Type B pancreatic cell (in vitro differentiated cells): ENCODE measurements around the gene APOC1. TPM values are rescaled to one million over a fixed set of nuclear protein-coding genes. Genes with fewer than 3 reads are reported as not detected.
"Not testable (repeated sequence)": the region's sequence is repeated elsewhere in the genome, so short reads cannot be mapped to it uniquely, and the experiment has no call there.

Experiments used
- DNase-seq: peaks from one replicate; pipeline ENCODE4 v3.0.0; 2021; ENCODE audit warnings: mixed read lengths; ENCODE audit not compliant: unreplicated experiment; ENCODE audit errors: extremely low spot score
- H3K27ac Mint-ChIP-seq: 2 replicates; pipeline ENCODE4 v1.8.0; 2021; ENCODE audit warnings: mild to moderate bottlenecking, mixed read lengths
- H3K27me3 Mint-ChIP-seq: 2 replicates; pipeline ENCODE4 v1.8.0; 2021; ENCODE audit warnings: mixed read lengths
- H3K36me3 Mint-ChIP-seq: 2 replicates; pipeline ENCODE4 v1.8.0; 2021; ENCODE audit warnings: mixed read lengths
- H3K4me1 Mint-ChIP-seq: one replicate; pipeline ENCODE4 v1.8.0; 2021; ENCODE audit warnings: mixed read lengths; ENCODE audit not compliant: unreplicated experiment
- H3K4me3 Mint-ChIP-seq: 2 replicates; pipeline ENCODE4 v1.8.0; 2021; ENCODE audit warnings: mild to moderate bottlenecking, mixed read lengths
- H3K9me3 Mint-ChIP-seq: 2 replicates; pipeline ENCODE4 v1.8.0; 2021; ENCODE audit warnings: mixed read lengths
- CTCF ChIP-seq: fragments of 200-600 bp; sonication (generic); conservative IDR thresholded peaks from 2 replicates; pipeline ENCODE4 v1.5.0; 2021; ENCODE audit warnings: antibody characterized with exemption, mild to moderate bottlenecking
- long read RNA-seq: library from polyadenylated mRNA; unstranded; transcript quantifications from one replicate; pipeline ENCODE4 v2.0.0, GENCODE V29; 2020
- total RNA-seq: library from RNA; stranded (reverse); gene quantifications from 2 replicates; pipeline ENCODE4 v1.2.1, GENCODE V29; 2021; ENCODE audit warnings: low replicate concordance

APOC1 gene
- total RNA-seq, result 76.3 and 145 TPM in 2 replicates
- long read RNA-seq, transcript APOC1-208 (4 exons, 430 nt), result major isoform, 24 of 36 reads
- long read RNA-seq, transcript APOC1-202 (5 exons, 689 nt), result minor isoform, 5 of 36 reads
- long read RNA-seq, transcript APOC1-203 (4 exons, 553 nt), result minor isoform, 6 of 36 reads
- long read RNA-seq, partial matches to known transcripts, result 1 of 36 reads
- long read RNA-seq, other reads (novel, unspliced or antisense), result 0 of 36 reads

GRCh38 chr19:44914433-44915206 is at the start of gene APOC1:
Gene APOC1, plus strand, starts transcription at chr19:44914608. Its CDS starts 284 bp downstream, at chr19:44914892.
- H3K27ac Mint-ChIP-seq, result peak within 1 kb of the TSS; percentile 97
- peaks cover 23% of the 10 kb centered on the region for H3K4me1 Mint-ChIP-seq
- DNase-seq, result peak; percentile 87
- H3K9me3 Mint-ChIP-seq, H3K27me3 Mint-ChIP-seq, H3K36me3 Mint-ChIP-seq: not testable (repeated sequence)
- peak within 1 kb of the TSS; percentile 99 for H3K4me3 Mint-ChIP-seq

- Mint-ChIP-seq H3K4me3 (no peak overlapping the region), H3K4me1 (peaks cover 4% of the 10 kb centered on the region), H3K9me3 (no peaks in the 10 kb centered on the region), H3K27me3 (no peaks in the 10 kb centered on the region), H3K36me3 (peaks cover 34% of the 10 kb centered on the region), H3K27ac (no peak overlapping the region)
- no peak for TF ChIP-seq CTCF
- DNase-seq, result no peak
Measured at GRCh38 chr19:44865196-44865767, 49.1 kb upstream of the APOC1 start.

GRCh38 chr19:44866664-44867063 is 47.7 kb upstream of the APOC1 start:
- Mint-ChIP-seq H3K9me3 (no peaks in the 10 kb centered on the region), H3K4me3 (no peak overlapping the region), H3K36me3 (peaks cover 25% of the 10 kb centered on the region), H3K4me1 (peaks cover 1% of the 10 kb centered on the region), H3K27ac (no peak overlapping the region), H3K27me3 (no peaks in the 10 kb centered on the region)
- TF ChIP-seq CTCF, result no peak
- DNase-seq, result no peak

GRCh38 chr19:44867578-44867977 is 46.8 kb upstream of the APOC1 start:
- Mint-ChIP-seq H3K27me3 (no peaks in the 10 kb centered on the region), H3K4me3 (no peak overlapping the region), H3K27ac (peak overlapping the region; percentile 56), H3K4me1 (no peaks in the 10 kb centered on the region), H3K36me3 (peaks cover 29% of the 10 kb centered on the region), H3K9me3 (no peaks in the 10 kb centered on the region)
- no peak for DNase-seq
- no peak for TF ChIP-seq CTCF

- Mint-ChIP-seq H3K27me3 (no peaks in the 10 kb centered on the region), H3K4me1 (no peaks in the 10 kb centered on the region), H3K36me3 (peaks cover 34% of the 10 kb centered on the region), H3K4me3 (no peak overlapping the region), H3K9me3 (no peaks in the 10 kb centered on the region), H3K27ac (peak overlapping the region; percentile 76)
- DNase-seq, result no peak
- TF ChIP-seq CTCF, result no peak
Measured at GRCh38 chr19:44869733-44870470, 44.5 kb upstream of the APOC1 start.
